NB4 (cell line): ENCODE measurements around the gene LONP2.

Source experiments
- MYC ChIP-seq: IDR thresholded peaks from 2 replicates; pipeline ENCODE4 v1.6.1; 2011; ENCODE audit warnings: low read depth, low read length
- POLR2A ChIP-seq: IDR thresholded peaks from 2 replicates; pipeline ENCODE4 v1.6.1; 2011; ENCODE audit warnings: mild to moderate bottlenecking; ENCODE audit not compliant: insufficient read length; ENCODE audit errors: extremely low read depth
- TF ChIP-seq, protein P1 (sequence below): IDR thresholded peaks from one replicate; pipeline ENCODE4 v1.5.1; 2012; ENCODE audit warnings: low read depth, low read length
- TF ChIP-seq, protein P2 (sequence below): IDR thresholded peaks from 2 replicates; pipeline ENCODE4 v1.6.1; 2011; ENCODE audit warnings: low read depth, low read length

GRCh38 chr16:48378836-48379235 is 134.7 kb downstream of the LONP2 start:
- TF ChIP-seq, protein P1, sequence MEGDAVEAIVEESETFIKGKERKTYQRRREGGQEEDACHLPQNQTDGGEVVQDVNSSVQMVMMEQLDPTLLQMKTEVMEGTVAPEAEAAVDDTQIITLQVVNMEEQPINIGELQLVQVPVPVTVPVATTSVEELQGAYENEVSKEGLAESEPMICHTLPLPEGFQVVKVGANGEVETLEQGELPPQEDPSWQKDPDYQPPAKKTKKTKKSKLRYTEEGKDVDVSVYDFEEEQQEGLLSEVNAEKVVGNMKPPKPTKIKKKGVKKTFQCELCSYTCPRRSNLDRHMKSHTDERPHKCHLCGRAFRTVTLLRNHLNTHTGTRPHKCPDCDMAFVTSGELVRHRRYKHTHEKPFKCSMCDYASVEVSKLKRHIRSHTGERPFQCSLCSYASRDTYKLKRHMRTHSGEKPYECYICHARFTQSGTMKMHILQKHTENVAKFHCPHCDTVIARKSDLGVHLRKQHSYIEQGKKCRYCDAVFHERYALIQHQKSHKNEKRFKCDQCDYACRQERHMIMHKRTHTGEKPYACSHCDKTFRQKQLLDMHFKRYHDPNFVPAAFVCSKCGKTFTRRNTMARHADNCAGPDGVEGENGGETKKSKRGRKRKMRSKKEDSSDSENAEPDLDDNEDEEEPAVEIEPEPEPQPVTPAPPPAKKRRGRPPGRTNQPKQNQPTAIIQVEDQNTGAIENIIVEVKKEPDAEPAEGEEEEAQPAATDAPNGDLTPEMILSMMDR, result no peak
- TF ChIP-seq POLR2A (no peak), MYC (no peak)
- TF ChIP-seq, protein P2, sequence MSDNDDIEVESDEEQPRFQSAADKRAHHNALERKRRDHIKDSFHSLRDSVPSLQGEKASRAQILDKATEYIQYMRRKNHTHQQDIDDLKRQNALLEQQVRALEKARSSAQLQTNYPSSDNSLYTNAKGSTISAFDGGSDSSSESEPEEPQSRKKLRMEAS, result no peak
